Stimulated activated CD8-positive, alpha-beta memory T cell treated with anti-CD3 and anti-CD28 coated beads, Interleukin-12 subunit alpha, Interleukin-12 subunit beta, amount 100 ng/mL, for 24 hours (primary cell): ENCODE data around the gene GPR26.

Experiments
- DNase-seq: peaks from one replicate; pipeline ENCODE4 v3.0.0-alpha.2; 2020; ENCODE audit errors: extremely low read depth

GPR26 gene

GRCh38 chr10:123666318-123667236 is at the start of gene GPR26:
Gene GPR26, plus strand, starts transcription at chr10:123666355. Its CDS starts 53 bp downstream, at chr10:123666408.
- no peak for DNase-seq

- no peak for DNase-seq
These were observed 47.9 kb upstream of the GPR26 start for GRCh38 chr10:123618224-123618623.

- no peak for DNase-seq
These were observed 46.9 kb upstream of the GPR26 start for GRCh38 chr10:123619067-123619855.

- no peak for DNase-seq
These were observed 45.5 kb upstream of the GPR26 start for GRCh38 chr10:123620621-123621020.

- DNase-seq: no peak
These were observed 44.7 kb upstream of the GPR26 start for GRCh38 chr10:123621492-123621891.

GRCh38 chr10:123621916-123622315 is 44.2 kb upstream of the GPR26 start:
- no peak for DNase-seq

- no peak for DNase-seq
These were observed 43.8 kb upstream of the GPR26 start for GRCh38 chr10:123622381-123622780.

- no peak for DNase-seq
These were observed 42.1 kb upstream of the GPR26 start for GRCh38 chr10:123624086-123624485.

- no peak for DNase-seq
These were observed 33.0 kb upstream of the GPR26 start for GRCh38 chr10:123633106-123633505.

GRCh38 chr10:123633636-123634035 is 32.5 kb upstream of the GPR26 start:
- DNase-seq: no peak

GRCh38 chr10:123634221-123634620 is 31.9 kb upstream of the GPR26 start:
- no peak for DNase-seq

- no peak for DNase-seq
These were observed 31.0 kb upstream of the GPR26 start for GRCh38 chr10:123635131-123635530.

- DNase-seq: no peak
These were observed 30.4 kb upstream of the GPR26 start for GRCh38 chr10:123635745-123636144.

- no peak for DNase-seq
These were observed 29.4 kb upstream of the GPR26 start for GRCh38 chr10:123636598-123637325.

- no peak for DNase-seq
These were observed 28.8 kb upstream of the GPR26 start for GRCh38 chr10:123637326-123637880.

- no peak for DNase-seq
These were observed 27.0 kb upstream of the GPR26 start for GRCh38 chr10:123639131-123639530.

GRCh38 chr10:123640016-123640535 is 26.1 kb upstream of the GPR26 start:
- no peak for DNase-seq

- DNase-seq: no peak
These were observed 23.9 kb upstream of the GPR26 start for GRCh38 chr10:123642293-123642692.

- DNase-seq: no peak
These were observed 23.5 kb upstream of the GPR26 start for GRCh38 chr10:123642697-123643096.

- no peak for DNase-seq
These were observed 22.8 kb upstream of the GPR26 start for GRCh38 chr10:123643315-123643714.

- no peak for DNase-seq
These were observed 21.1 kb upstream of the GPR26 start for GRCh38 chr10:123645016-123645415.

GRCh38 chr10:123645615-123646014 is 20.5 kb upstream of the GPR26 start:
- DNase-seq: no peak
